Measurements from ENCODE around the gene SLC16A8. TPM values are rescaled to one million over a fixed set of nuclear protein-coding genes. Genes with fewer than 3 reads are reported as not detected.

SLC16A8 gene
- total and polyA plus RNA-seq, 2 of the 13 experiments (the other 11 are each of a cell fraction or from before 2014, with no cell fraction given): not detected

- TF ChIP-seq ZNF615 (CRISPR knock-in tag; IDR thresholded peaks at IDR 0.05; ENCODE audit: borderline replicate concordance): no peak
- TF ChIP-seq SMAD3 (CRISPR knock-in tag; IDR thresholded peaks at IDR 0.05): no peak
- no peak for TF ChIP-seq ZNF530 (CRISPR knock-in tag; IDR thresholded peaks at IDR 0.05; ENCODE audit: low read depth)
- no peak for TF ChIP-seq CENPX (CRISPR knock-in tag; IDR thresholded peaks at IDR 0.05)
- TF ChIP-seq TRIM22 (IDR thresholded peaks at IDR 0.05): no peak
- peak; percentile 31; the same call in 1 of the 2 replicates for TF ChIP-seq ZBTB7B (CRISPR knock-in tag; IDR thresholded peaks at IDR 0.05)
- 0 out of 2 replicates have a peak, but pooled peaks have one; percentile 35 for TF ChIP-seq ZNF670 (CRISPR knock-in tag; IDR thresholded peaks at IDR 0.05; ENCODE audit: borderline replicate concordance)
- no peak for TF ChIP-seq ZNF20 (CRISPR knock-in tag; IDR thresholded peaks at IDR 0.05)
- peak; percentile 47 for TF ChIP-seq ZNF501 (CRISPR knock-in tag; IDR thresholded peaks at IDR 0.05)
- no peak for TF ChIP-seq BRCA1 (CRISPR knock-in tag; IDR thresholded peaks at IDR 0.05)
- TF ChIP-seq RFXAP (CRISPR knock-in tag; IDR thresholded peaks at IDR 0.05; ENCODE audit: borderline replicate concordance): 0 out of 2 replicates have a peak, but pooled peaks have one; percentile 17
- no peak for TF ChIP-seq CEBPZ (IDR thresholded peaks at IDR 0.05; ENCODE audit: low read length)
- TF ChIP-seq HNF4G (IDR thresholded peaks at IDR 0.05; ENCODE audit: borderline replicate concordance, low read depth, low read length): peak; percentile 70
- TF ChIP-seq HNF4G (CRISPR knock-in tag; IDR thresholded peaks at IDR 0.05; ENCODE audit: borderline replicate concordance, low read depth): no peak; the same call in 1 of the 2 replicates
- peak; percentile 7; the same call in 1 of the 2 replicates for TF ChIP-seq ZNF430 (CRISPR knock-in tag; IDR thresholded peaks at IDR 0.05)
- no peak for TF ChIP-seq SETDB1 (CRISPR knock-in tag; IDR thresholded peaks at IDR 0.05; ENCODE audit: borderline replicate concordance)
- no peak for TF ChIP-seq ARID2 (CRISPR knock-in tag; IDR thresholded peaks at IDR 0.05; ENCODE audit: borderline replicate concordance)
- TF ChIP-seq HDAC1 (CRISPR knock-in tag; IDR thresholded peaks at IDR 0.05): peak; percentile 61; the same call in 1 of the 2 replicates
- no peak for TF ChIP-seq POLR2AphosphoS2 (IDR thresholded peaks at IDR 0.05; ENCODE audit: low read depth, low read length)
- TF ChIP-seq SPEN (CRISPR knock-in tag; IDR thresholded peaks at IDR 0.05; ENCODE audit: low read depth): 0 out of 2 replicates have a peak, but pooled peaks have one; percentile 12
These were observed 27.2 kb upstream of the SLC16A8 start (continued) for GRCh38 chr22:38110863-38111852.
